ENCODE results near the gene TMEM232. TPM values are rescaled to one million over a fixed set of nuclear protein-coding genes. Genes with fewer than 3 reads are reported as not detected.
"Not testable (repeated sequence)": the region's sequence is repeated elsewhere in the genome, so short reads cannot be mapped to it uniquely, and the experiment has no call there.

TMEM232 gene
- total RNA-seq, 2 donors from 2014 or later = 3.1 to 4.0 TPM

- Mint-ChIP-seq H3K4me3 (peak overlapping the region; percentile 86 to 96), H3K4me1 (ENCODE audit: low read depth) (peaks cover 36% of the 10 kb centered on the region), H3K9me3 (no peaks in the 10 kb centered on the region), H3K27ac (peak overlapping the region; percentile 24), H3K36me3 (ENCODE audit: insufficient read depth in 2 of 2) (peaks cover 0 to 5% of the 10 kb centered on the region in 2 donors), H3K27me3 (ENCODE audit: low read depth) (peaks cover 6% of the 10 kb centered on the region)
- DNase-seq = peak in 1 of 2 donors; percentile 67
- ATAC-seq (replicated peaks in 1 of 2) = peak; percentile 71 to 73
These were observed 12.0 kb upstream of the TMEM232 start for GRCh38 chr5:110738503-110738811.

GRCh38 chr5:110736753-110737152 lies 10.3 kb upstream of the TMEM232 start:
- ATAC-seq (replicated peaks in 1 of 2) = no peak
- DNase-seq = no peak
- peaks cover 31% of the 10 kb centered on the region for H3K4me1 Mint-ChIP-seq (ENCODE audit: low read depth)
- no peak overlapping the region for H3K27ac Mint-ChIP-seq
- no peaks in the 10 kb centered on the region for H3K9me3 Mint-ChIP-seq
- H3K4me3 Mint-ChIP-seq = peak overlapping the region; percentile 1 to 27
- H3K36me3 Mint-ChIP-seq (ENCODE audit: insufficient read depth in 2 of 2) = peaks cover 0 to 3% of the 10 kb centered on the region in 2 donors
- peaks cover 6% of the 10 kb centered on the region for H3K27me3 Mint-ChIP-seq (ENCODE audit: low read depth)

- Mint-ChIP-seq H3K36me3 (ENCODE audit: insufficient read depth in 2 of 2) (peaks cover 0 to 3% of the 10 kb centered on the region in 2 donors), H3K27me3 (ENCODE audit: low read depth) (peaks cover 6% of the 10 kb centered on the region), H3K27ac (no peak overlapping the region), H3K9me3 (no peaks in the 10 kb centered on the region), H3K4me3 (no peak overlapping the region), H3K4me1 (ENCODE audit: low read depth) (peaks cover 20% of the 10 kb centered on the region)
- DNase-seq = no peak
- no peak for ATAC-seq (replicated peaks in 1 of 2)
These were observed 9.1 kb upstream of the TMEM232 start for GRCh38 chr5:110735556-110735955.

GRCh38 chr5:110734101-110734500 lies 7.6 kb upstream of the TMEM232 start:
- ATAC-seq (replicated peaks in 1 of 2) = no peak
- peaks cover 10% of the 10 kb centered on the region for H3K4me1 Mint-ChIP-seq (ENCODE audit: low read depth)

GRCh38 chr5:110731499-110731898 lies 5.0 kb upstream of the TMEM232 start:
- not testable (repeated sequence) for H3K4me1 Mint-ChIP-seq (ENCODE audit: low read depth); ATAC-seq (replicated peaks in 1 of 2); H3K27ac Mint-ChIP-seq; DNase-seq; H3K4me3 Mint-ChIP-seq; H3K36me3 Mint-ChIP-seq (ENCODE audit: insufficient read depth in 2 of 2); H3K9me3 Mint-ChIP-seq; H3K27me3 Mint-ChIP-seq (ENCODE audit: low read depth)

More at GRCh38 chr5:110734101-110734500, 7.6 kb upstream of the TMEM232 start:
- Mint-ChIP-seq H3K27me3 (ENCODE audit: low read depth) (peaks cover 6% of the 10 kb centered on the region), H3K4me3 (no peak overlapping the region), H3K9me3 (no peaks in the 10 kb centered on the region), H3K27ac (no peak overlapping the region), H3K36me3 (ENCODE audit: insufficient read depth in 2 of 2) (peaks cover 0 to 1% of the 10 kb centered on the region in 2 donors)
- DNase-seq = no peak

- no peaks in the 10 kb centered on the region for H3K27me3 Mint-ChIP-seq (ENCODE audit: low read depth)
- H3K27ac Mint-ChIP-seq = peak overlapping the region; percentile 99
- ATAC-seq (replicated peaks in 1 of 2) (peak; percentile 50 to 69), DNase-seq (peak in 1 of 2 donors; percentile 13)
- H3K4me1 Mint-ChIP-seq (ENCODE audit: low read depth) = peaks cover 9% of the 10 kb centered on the region
- no peaks in the 10 kb centered on the region for H3K36me3 Mint-ChIP-seq (ENCODE audit: insufficient read depth in 2 of 2)
- H3K4me3 Mint-ChIP-seq = peak overlapping the region; percentile 85 to 100
- no peaks in the 10 kb centered on the region for H3K9me3 Mint-ChIP-seq
These were observed 499 bp upstream of the TMEM232 start for GRCh38 chr5:110727025-110727314.

- Mint-ChIP-seq H3K4me1 (ENCODE audit: low read depth) (no peaks in the 10 kb centered on the region), H3K4me3 (no peak overlapping the region), H3K27ac (no peak overlapping the region), H3K9me3 (no peaks in the 10 kb centered on the region), H3K27me3 (ENCODE audit: low read depth) (peaks cover 7% of the 10 kb centered on the region), H3K36me3 (ENCODE audit: insufficient read depth in 2 of 2) (no peaks in the 10 kb centered on the region)
- no peak for DNase-seq
- ATAC-seq (replicated peaks in 1 of 2) = no peak
These were observed 8.2 kb downstream of the TMEM232 start for GRCh38 chr5:110718311-110718710.

GRCh38 chr5:110716247-110717245 lies 9.9 kb downstream of the TMEM232 start:
- no peaks in the 10 kb centered on the region for H3K9me3 Mint-ChIP-seq
- H3K36me3 Mint-ChIP-seq (ENCODE audit: insufficient read depth in 2 of 2) = no peaks in the 10 kb centered on the region
- no peak overlapping the region for H3K4me3 Mint-ChIP-seq
- ATAC-seq (replicated peaks in 1 of 2) = no peak
- no peak for DNase-seq
- H3K27me3 Mint-ChIP-seq (ENCODE audit: low read depth) = peaks cover 7% of the 10 kb centered on the region
- no peak overlapping the region for H3K27ac Mint-ChIP-seq
- no peaks in the 10 kb centered on the region for H3K4me1 Mint-ChIP-seq (ENCODE audit: low read depth)

- peaks cover 0 to 1% of the 10 kb centered on the region in 2 donors for H3K9me3 Mint-ChIP-seq
- ATAC-seq (replicated peaks in 1 of 2) (no peak), DNase-seq (no peak)
- no peaks in the 10 kb centered on the region for H3K36me3 Mint-ChIP-seq (ENCODE audit: insufficient read depth in 2 of 2)
- H3K27ac Mint-ChIP-seq = no peak overlapping the region
- peaks cover 20% of the 10 kb centered on the region for H3K27me3 Mint-ChIP-seq (ENCODE audit: low read depth)
- H3K4me3 Mint-ChIP-seq = no peak overlapping the region
- no peaks in the 10 kb centered on the region for H3K4me1 Mint-ChIP-seq (ENCODE audit: low read depth)
These were observed 19.1 kb downstream of the TMEM232 start for GRCh38 chr5:110707260-110707844.

- H3K9me3 Mint-ChIP-seq = peaks cover 0 to 1% of the 10 kb centered on the region in 2 donors
- no peak overlapping the region for H3K4me3 Mint-ChIP-seq
- H3K27ac Mint-ChIP-seq = no peak overlapping the region
- no peaks in the 10 kb centered on the region for H3K4me1 Mint-ChIP-seq (ENCODE audit: low read depth)
- peaks cover 20% of the 10 kb centered on the region for H3K27me3 Mint-ChIP-seq (ENCODE audit: low read depth)
- no peaks in the 10 kb centered on the region for H3K36me3 Mint-ChIP-seq (ENCODE audit: insufficient read depth in 2 of 2)
- ATAC-seq (replicated peaks in 1 of 2) (no peak), DNase-seq (no peak)
These were observed 21.1 kb downstream of the TMEM232 start for GRCh38 chr5:110705349-110705748.

- ATAC-seq (replicated peaks in 1 of 2) (no peak), DNase-seq (no peak)
- no peaks in the 10 kb centered on the region for H3K9me3 Mint-ChIP-seq
- no peak overlapping the region for H3K4me3 Mint-ChIP-seq
- no peaks in the 10 kb centered on the region for H3K36me3 Mint-ChIP-seq (ENCODE audit: insufficient read depth in 2 of 2)
- H3K27ac Mint-ChIP-seq = no peak overlapping the region
- peaks cover 13% of the 10 kb centered on the region for H3K27me3 Mint-ChIP-seq (ENCODE audit: low read depth)
- H3K4me1 Mint-ChIP-seq (ENCODE audit: low read depth) = no peaks in the 10 kb centered on the region
These were observed 23.0 kb downstream of the TMEM232 start for GRCh38 chr5:110703481-110703880.

GRCh38 chr5:110702704-110703103 lies 23.8 kb downstream of the TMEM232 start:
- no peak for DNase-seq
- Mint-ChIP-seq H3K36me3 (ENCODE audit: insufficient read depth in 2 of 2) (no peaks in the 10 kb centered on the region), H3K27me3 (ENCODE audit: low read depth) (peaks cover 13% of the 10 kb centered on the region), H3K27ac (no peak overlapping the region), H3K9me3 (no peaks in the 10 kb centered on the region), H3K4me1 (ENCODE audit: low read depth) (no peaks in the 10 kb centered on the region), H3K4me3 (no peak overlapping the region)
- ATAC-seq (replicated peaks in 1 of 2) = no peak

GRCh38 chr5:110702300-110702699 lies 24.2 kb downstream of the TMEM232 start:
- H3K9me3 Mint-ChIP-seq = no peaks in the 10 kb centered on the region
- DNase-seq (no peak), ATAC-seq (replicated peaks in 1 of 2) (no peak)
- H3K27me3 Mint-ChIP-seq (ENCODE audit: low read depth) = peaks cover 13% of the 10 kb centered on the region
- H3K27ac Mint-ChIP-seq = no peak overlapping the region
- H3K4me3 Mint-ChIP-seq = no peak overlapping the region
- H3K36me3 Mint-ChIP-seq (ENCODE audit: insufficient read depth in 2 of 2) = no peaks in the 10 kb centered on the region
- no peaks in the 10 kb centered on the region for H3K4me1 Mint-ChIP-seq (ENCODE audit: low read depth)

All from activated T-cell treated with anti-CD3 and anti-CD28 coated beads, Interleukin-2, amount 50 U/mL, for 72 hours (primary cell).